ENCODE results near the gene ATRN.

DNA sequence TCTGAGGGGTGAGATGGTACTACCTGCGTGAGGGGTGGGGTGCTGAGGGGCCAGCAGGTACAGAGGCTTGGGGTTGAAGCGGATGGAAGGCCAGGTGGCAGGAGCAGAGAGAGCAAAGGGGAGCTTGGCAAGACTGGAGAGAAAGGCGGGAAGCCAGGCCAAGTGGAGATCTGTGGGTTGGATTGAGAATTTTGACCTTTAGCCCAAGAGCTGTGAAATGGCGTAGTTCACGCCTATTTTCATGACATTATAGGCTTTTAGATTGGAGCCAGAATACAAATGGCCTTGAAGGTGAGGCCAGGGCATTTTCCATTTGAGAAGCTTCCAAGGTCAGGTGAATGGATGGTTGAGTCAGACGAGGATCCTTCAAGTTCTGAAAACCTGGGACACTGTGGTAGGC, 2.5 kb downstream of the ATRN start:
- TF ChIP-seq, protein P1, sequence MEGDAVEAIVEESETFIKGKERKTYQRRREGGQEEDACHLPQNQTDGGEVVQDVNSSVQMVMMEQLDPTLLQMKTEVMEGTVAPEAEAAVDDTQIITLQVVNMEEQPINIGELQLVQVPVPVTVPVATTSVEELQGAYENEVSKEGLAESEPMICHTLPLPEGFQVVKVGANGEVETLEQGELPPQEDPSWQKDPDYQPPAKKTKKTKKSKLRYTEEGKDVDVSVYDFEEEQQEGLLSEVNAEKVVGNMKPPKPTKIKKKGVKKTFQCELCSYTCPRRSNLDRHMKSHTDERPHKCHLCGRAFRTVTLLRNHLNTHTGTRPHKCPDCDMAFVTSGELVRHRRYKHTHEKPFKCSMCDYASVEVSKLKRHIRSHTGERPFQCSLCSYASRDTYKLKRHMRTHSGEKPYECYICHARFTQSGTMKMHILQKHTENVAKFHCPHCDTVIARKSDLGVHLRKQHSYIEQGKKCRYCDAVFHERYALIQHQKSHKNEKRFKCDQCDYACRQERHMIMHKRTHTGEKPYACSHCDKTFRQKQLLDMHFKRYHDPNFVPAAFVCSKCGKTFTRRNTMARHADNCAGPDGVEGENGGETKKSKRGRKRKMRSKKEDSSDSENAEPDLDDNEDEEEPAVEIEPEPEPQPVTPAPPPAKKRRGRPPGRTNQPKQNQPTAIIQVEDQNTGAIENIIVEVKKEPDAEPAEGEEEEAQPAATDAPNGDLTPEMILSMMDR (IDR thresholded peaks at IDR 0.05) = no peak
- no peak for TF ChIP-seq POLR2A (IDR thresholded peaks at IDR 0.05)

Measured in right lobe of liver (tissue), 4 donors.